Body of pancreas (tissue), 4 donors: ENCODE data around the gene PCSK5.

ENCODE experiments used
- CTCF ChIP-seq, 7 experiments: fragments of 450-650 bp in 4 of 7; fragments of 200-600 bp in 3 of 7; sonication (generic) in 3 of 7; IDR thresholded peaks; one replicate each; pipeline ENCODE4 v1.5.1; 2016 to 2019; ENCODE audit warnings: antibody characterized with exemption in 7 of 7
- POLR2A ChIP-seq, 3 donors: fragments of 450-650 bp; IDR thresholded peaks; one replicate each; pipeline ENCODE4 v1.6.1; 2016; ENCODE audit warnings: antibody characterized with exemption in 3 of 3, mild to moderate bottlenecking in 2 of 3

DNA sequence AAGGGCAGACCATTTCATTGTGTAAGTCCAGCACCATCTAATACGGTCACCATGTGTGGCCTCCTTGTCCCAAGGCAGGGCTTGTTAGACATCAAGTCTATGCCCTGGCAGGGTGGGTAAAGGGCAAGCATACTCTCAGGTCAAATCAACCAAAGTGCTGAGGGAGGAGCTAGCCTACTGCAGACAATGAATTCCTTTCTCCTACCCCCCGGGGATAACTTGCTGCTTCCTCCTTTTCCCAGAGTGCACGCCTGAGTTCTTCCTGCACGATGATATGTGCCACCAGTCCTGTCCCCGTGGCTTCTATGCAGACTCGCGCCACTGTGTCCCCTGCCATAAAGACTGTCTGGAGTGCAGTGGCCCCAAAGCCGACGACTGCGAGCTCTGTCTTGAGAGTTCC, 432.3 kb downstream of the PCSK5 start:
- TF ChIP-seq CTCF (IDR thresholded peaks at IDR 0.05) (no peak), POLR2A (IDR thresholded peaks at IDR 0.05) (no peak)
